Uterus (tissue), 4 donors: ENCODE data around the gene NLRP13. TPM values are rescaled to one million over a fixed set of nuclear protein-coding genes. Genes with fewer than 3 reads are reported as not detected.

Experiments
- DNase-seq, 2 donors: peaks; one replicate each; pipeline ENCODE4 v3.0.0-alpha.2; 2019 to 2020
- H3K27ac ChIP-seq, 2 donors: fragments of 200-600 bp; sonication (generic); 1 replicate in 1 of 2; 2 replicates in 1 of 2; pipeline ENCODE4 v1.5.1; 2016 to 2018
- H3K27me3 ChIP-seq, 2 donors: fragments of 200-600 bp; sonication (generic); one replicate each; pipeline ENCODE4 v1.5.1; 2018 to 2019; ENCODE audit warnings: control low read depth in 1 of 2
- H3K36me3 ChIP-seq, 2 donors: fragments of 200-600 bp; sonication (generic); one replicate each; pipeline ENCODE4 v1.5.1; 2019; ENCODE audit warnings: control low read depth in 1 of 2
- H3K4me1 ChIP-seq, 2 donors: fragments of 200-600 bp; sonication (generic); one replicate each; pipeline ENCODE4 v1.5.1; 2018 to 2019; ENCODE audit warnings: control low read depth in 1 of 2
- H3K4me3 ChIP-seq, 2 donors: fragments of 200-600 bp; sonication (generic); 1 replicate in 1 of 2; 2 replicates in 1 of 2; pipeline ENCODE4 v1.5.1; 2018 to 2019; ENCODE audit warnings: mild to moderate bottlenecking in 1 of 2
- H3K9me3 ChIP-seq, 2 donors: fragments of 200-600 bp; sonication (generic); one replicate each; pipeline ENCODE4 v1.5.1; 2019; ENCODE audit warnings: control low read depth in 1 of 2
- POLR2A ChIP-seq, 2 donors: fragments of 450-650 bp; IDR thresholded peaks; one replicate each; pipeline ENCODE4 v1.6.1; 2016; ENCODE audit warnings: antibody characterized with exemption in 2 of 2, mild to moderate bottlenecking in 1 of 2, moderate library complexity in 1 of 2
- intact Hi-C: fragments of 100-400 bp; cut with DNase I; formaldehyde crosslinking; loops from one replicate; pipeline ENCODE4 v1.15.1; 2023; ENCODE audit warnings: low total_unique reads
- total RNA-seq, 4 donors: library from RNA; depleted of rRNA in 3 of 4; stranded (reverse); fragments of >200 nt in 3 of 4; gene quantifications; one replicate each; pipeline versions ENCODE4 v1.1.0 to v1.2.4, GENCODE V29; 2014 to 2023
- TF ChIP-seq, protein P1 (sequence below), 4 experiments: fragments of 200-600 bp in 2 of 4; fragments of 450-650 bp in 2 of 4; sonication (generic) in 2 of 4; IDR thresholded peaks; one replicate each; pipeline ENCODE4 v1.5.1; 2016 to 2019; ENCODE audit warnings: antibody characterized with exemption in 4 of 4, mild to moderate bottlenecking in 2 of 4, moderate library complexity in 1 of 4
- donor health status: DM: yes; HTN: yes; CAD: no.

Gene NLRP13
- total RNA-seq, 4 donors from 2014 or later: not detected

GRCh38 chr19:55913643-55914268 is 18.4 kb downstream of the NLRP13 start:
- no peaks in the 10 kb centered on the region for H3K27me3 ChIP-seq
- intact Hi-C loops: no loop called here
- H3K27ac ChIP-seq: no peak overlapping the region
- H3K4me3 ChIP-seq: no peak overlapping the region
- TF ChIP-seq POLR2A (IDR thresholded peaks at IDR 0.05): no peak
- TF ChIP-seq, protein P1, sequence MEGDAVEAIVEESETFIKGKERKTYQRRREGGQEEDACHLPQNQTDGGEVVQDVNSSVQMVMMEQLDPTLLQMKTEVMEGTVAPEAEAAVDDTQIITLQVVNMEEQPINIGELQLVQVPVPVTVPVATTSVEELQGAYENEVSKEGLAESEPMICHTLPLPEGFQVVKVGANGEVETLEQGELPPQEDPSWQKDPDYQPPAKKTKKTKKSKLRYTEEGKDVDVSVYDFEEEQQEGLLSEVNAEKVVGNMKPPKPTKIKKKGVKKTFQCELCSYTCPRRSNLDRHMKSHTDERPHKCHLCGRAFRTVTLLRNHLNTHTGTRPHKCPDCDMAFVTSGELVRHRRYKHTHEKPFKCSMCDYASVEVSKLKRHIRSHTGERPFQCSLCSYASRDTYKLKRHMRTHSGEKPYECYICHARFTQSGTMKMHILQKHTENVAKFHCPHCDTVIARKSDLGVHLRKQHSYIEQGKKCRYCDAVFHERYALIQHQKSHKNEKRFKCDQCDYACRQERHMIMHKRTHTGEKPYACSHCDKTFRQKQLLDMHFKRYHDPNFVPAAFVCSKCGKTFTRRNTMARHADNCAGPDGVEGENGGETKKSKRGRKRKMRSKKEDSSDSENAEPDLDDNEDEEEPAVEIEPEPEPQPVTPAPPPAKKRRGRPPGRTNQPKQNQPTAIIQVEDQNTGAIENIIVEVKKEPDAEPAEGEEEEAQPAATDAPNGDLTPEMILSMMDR (IDR thresholded peaks at IDR 0.05): no peak
- no peaks in the 10 kb centered on the region for H3K36me3 ChIP-seq
- no peak for DNase-seq
- H3K4me1 ChIP-seq: no peaks in the 10 kb centered on the region
- H3K9me3 ChIP-seq: no peaks in the 10 kb centered on the region

- no peak for TF ChIP-seq POLR2A (IDR thresholded peaks at IDR 0.05)
- TF ChIP-seq, protein P1 (IDR thresholded peaks at IDR 0.05): no peak
- intact Hi-C loops: no loop called here
- Histone ChIP-seq H3K27me3 (no peaks in the 10 kb centered on the region), H3K9me3 (no peaks in the 10 kb centered on the region), H3K4me3 (no peak overlapping the region), H3K27ac (no peak overlapping the region), H3K4me1 (no peaks in the 10 kb centered on the region), H3K36me3 (no peaks in the 10 kb centered on the region)
- no peak for DNase-seq
These were observed 19.2 kb downstream of the NLRP13 start for GRCh38 chr19:55912916-55913315.

GRCh38 chr19:55909801-55910200 is 22.3 kb downstream of the NLRP13 start:
- TF ChIP-seq POLR2A (IDR thresholded peaks at IDR 0.05): no peak
- TF ChIP-seq, protein P1 (IDR thresholded peaks at IDR 0.05): no peak
- Histone ChIP-seq H3K4me1 (no peaks in the 10 kb centered on the region), H3K27ac (no peak overlapping the region), H3K27me3 (no peaks in the 10 kb centered on the region), H3K36me3 (no peaks in the 10 kb centered on the region), H3K4me3 (no peak overlapping the region), H3K9me3 (no peaks in the 10 kb centered on the region)
- intact Hi-C loops: no loop called here
- no peak for DNase-seq

- no peak for DNase-seq
- Histone ChIP-seq H3K27me3 (no peaks in the 10 kb centered on the region), H3K4me1 (no peaks in the 10 kb centered on the region), H3K9me3 (no peaks in the 10 kb centered on the region), H3K4me3 (no peak overlapping the region), H3K36me3 (no peaks in the 10 kb centered on the region), H3K27ac (no peak overlapping the region)
- intact Hi-C loops: no loop called here
- TF ChIP-seq POLR2A (IDR thresholded peaks at IDR 0.05): no peak
- TF ChIP-seq, protein P1 (IDR thresholded peaks at IDR 0.05): no peak
These were observed 24.4 kb downstream of the NLRP13 start for GRCh38 chr19:55907746-55908145.

DNA sequence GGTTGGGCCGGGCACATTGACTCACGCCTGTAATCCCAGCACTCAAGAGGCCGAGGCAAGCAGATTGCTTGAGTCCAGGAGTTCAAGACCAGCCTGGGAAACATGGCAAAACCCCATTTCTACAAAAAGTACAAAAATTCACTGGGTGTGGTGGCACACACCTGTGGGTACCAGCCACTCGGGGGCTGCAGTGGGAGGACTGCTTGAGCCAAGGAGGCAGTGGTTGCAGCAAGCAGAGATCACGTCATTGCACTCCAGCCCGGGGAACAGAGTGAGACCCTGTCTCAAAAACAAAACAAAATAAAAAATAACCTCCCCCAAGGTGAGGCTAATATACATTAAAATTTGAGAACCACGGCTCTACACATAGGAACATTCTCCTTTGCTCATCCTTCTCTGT is 24.9 kb downstream of the NLRP13 start:
- Histone ChIP-seq H3K36me3 (no peaks in the 10 kb centered on the region), H3K4me1 (no peaks in the 10 kb centered on the region), H3K9me3 (no peaks in the 10 kb centered on the region), H3K4me3 (no peak overlapping the region), H3K27me3 (no peaks in the 10 kb centered on the region), H3K27ac (no peak overlapping the region)
- TF ChIP-seq, protein P1 (IDR thresholded peaks at IDR 0.05): no peak
- TF ChIP-seq POLR2A (IDR thresholded peaks at IDR 0.05): no peak
- no peak for DNase-seq
- intact Hi-C loops: no loop called here
